NCI-H1694 (cell line): ENCODE results near the gene TFEB.
"Not testable (repeated sequence)": the region's sequence is repeated elsewhere in the genome, so short reads cannot be mapped to it uniquely, and the experiment has no call there.

Experiments
- DNase-seq: peaks from one replicate; lab custom pipeline; 2025; lab: John Stamatoyannopoulos, UW

TFEB gene

GRCh38 chr6:41735427-41736185, at the start of gene TFEB:
Gene TFEB, minus strand, starts transcription at chr6:41735608. Its CDS starts 44,395 bp downstream, at chr6:41691213.
- peak; percentile 70 for DNase-seq

DNA sequence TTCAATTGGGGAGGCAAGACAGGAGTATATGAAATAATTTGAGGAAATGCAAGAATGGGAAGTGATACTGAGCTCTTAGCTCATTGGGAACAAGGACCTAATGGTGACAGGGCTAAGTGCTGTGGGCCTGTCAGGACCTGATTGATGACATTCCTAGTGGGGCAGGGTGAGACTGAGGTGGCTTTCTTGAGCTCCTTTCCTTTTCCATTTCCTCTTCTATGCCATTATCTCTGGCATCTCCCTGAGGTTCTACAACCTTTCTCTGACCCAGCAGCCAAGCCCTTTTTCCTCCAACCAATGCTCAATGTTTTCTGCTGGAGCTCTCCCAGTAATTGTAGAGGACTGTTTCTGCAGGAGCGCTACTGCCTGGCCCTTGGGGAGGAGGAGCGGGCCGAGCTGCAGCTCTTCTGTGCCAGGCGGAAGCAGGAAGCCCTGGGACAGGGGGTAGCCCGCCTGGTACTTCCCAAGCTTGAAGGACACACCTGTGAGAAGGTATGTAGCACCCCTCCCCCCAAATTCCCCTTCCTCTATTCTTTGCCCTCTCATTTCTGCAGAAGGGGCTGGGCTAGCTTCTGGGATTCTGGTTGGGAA, 49.3 kb upstream of the TFEB start:
- DNase-seq: no peak

DNA sequence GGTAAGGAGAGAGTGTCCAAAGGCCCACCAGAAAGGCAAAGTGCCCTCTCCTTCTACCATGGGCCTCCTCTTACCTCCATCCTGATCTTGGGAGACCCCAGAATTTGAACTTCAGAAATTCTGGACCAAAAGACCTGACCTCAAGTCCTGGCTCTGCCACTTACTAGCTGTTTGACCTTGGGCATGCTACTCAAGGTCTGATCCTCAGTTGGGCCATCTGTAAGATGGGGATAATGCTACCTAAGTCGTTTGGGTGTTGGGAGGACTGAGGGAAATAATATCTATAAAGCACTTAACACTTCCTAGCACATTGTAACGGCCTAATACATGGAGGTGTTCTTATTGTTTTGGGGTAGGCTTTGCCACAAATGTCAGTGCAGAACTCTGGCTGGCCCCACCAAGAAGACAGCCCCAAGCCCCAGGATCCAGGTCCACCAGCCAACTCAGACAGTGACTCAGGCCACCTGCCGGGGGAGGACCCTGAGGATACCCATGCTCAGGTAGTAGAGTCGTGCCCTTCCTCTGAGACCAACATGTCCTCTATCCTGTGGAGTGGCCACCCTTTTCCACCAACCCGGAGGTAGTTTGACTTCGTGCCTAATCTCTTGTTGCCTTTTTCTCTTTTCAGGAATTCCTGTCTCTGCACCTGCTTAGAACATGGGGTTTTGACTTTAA, 47.8 kb upstream of the TFEB start:
- no peak for DNase-seq

- DNase-seq: no peak
Measured at GRCh38 chr6:41781366-41781730, 45.9 kb upstream of the TFEB start.

DNA sequence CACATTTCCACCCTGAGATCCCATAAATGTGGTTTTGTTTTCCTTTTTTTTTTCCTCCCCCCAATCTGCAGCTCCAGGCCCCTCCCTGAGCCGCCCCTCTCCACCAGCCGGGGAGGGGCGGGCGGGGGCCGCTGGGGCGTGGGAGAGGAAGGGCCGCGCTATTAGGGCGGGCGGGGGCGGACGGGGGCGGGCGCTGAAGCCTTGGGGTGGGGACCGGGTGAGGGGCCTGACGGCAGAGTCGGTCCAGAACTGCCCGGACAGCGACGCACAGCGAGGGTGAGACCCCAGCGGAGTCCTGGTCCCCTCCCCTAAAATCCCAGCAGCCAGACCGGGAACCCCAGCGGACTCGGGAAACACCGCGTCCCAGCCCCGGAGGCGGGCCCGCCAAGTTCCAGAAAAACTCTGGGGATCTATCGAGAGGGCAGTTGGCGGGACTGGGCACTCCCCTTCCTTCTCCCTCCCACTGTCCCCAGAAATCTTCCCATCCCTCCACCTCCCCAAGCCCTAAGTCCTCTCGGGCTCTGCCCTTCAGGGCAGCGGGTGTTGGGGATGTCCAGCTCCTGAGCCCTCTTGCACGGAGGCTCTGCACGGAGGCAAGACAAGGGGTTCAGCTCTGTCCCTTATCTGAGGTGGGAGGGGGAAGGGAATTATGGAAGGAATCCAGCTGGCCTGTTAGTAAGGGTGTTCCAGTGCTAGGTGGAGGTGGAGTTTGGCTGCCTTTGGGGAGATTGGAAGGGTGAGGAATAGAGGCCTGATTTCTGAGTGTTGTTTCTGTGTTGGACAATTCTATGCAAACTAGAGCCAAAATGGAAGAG, 45.4 kb upstream of the TFEB start, which contains the start of gene PRICKLE4:
Gene PRICKLE4 (plus strand): TSS at position 232 of the 815 bp plus-strand sequence. CDS start 2,692 bp downstream, outside the sequence.
- DNase-seq: no peak

DNA sequence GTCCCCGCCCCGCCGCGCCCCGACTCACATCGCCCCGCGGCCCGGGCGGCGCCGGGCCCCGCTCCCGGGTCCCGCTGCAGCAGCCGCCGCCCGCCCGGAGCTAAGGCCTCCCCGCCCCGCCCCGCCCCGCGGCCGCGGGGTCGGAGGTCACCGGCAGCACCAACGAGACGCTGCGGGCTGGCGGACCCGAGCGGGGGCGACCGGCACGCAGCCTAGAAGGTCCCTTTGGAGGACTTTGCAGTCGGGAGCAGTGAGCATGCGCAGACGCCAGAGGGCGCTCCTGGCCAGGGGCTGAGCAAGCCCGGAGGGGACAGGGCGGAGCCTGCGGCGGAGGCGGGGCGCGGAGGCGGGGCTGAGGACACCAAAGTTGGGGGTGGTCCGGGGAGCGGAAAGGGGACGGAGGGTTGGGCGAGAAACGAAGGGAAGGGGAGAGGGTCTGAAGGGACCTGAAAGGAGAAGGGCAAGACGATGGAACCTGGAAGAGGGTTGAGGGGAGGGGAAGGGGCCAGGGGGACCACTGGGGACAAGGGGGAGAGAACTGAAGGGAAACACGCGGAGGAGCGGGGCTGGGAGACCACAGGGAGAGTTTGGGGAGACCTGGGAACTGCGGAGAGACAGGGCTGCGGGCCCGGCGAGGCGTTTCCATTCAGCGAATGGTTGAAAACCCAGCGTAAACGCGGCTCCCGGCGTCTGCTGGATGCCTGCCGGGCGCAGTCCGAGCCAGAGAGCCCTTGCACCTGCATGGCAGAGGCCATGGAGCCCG, 44.6 kb upstream of the TFEB start, which contains the start of gene FRS3:
Gene FRS3 (minus strand): TSS at position 113 of the 763 bp plus-strand sequence. CDS start 2,913 bp downstream, outside the sequence.
- peak; percentile 89 for DNase-seq

- DNase-seq: no peak
Measured at GRCh38 chr6:41779336-41779735, 43.9 kb upstream of the TFEB start.

DNA sequence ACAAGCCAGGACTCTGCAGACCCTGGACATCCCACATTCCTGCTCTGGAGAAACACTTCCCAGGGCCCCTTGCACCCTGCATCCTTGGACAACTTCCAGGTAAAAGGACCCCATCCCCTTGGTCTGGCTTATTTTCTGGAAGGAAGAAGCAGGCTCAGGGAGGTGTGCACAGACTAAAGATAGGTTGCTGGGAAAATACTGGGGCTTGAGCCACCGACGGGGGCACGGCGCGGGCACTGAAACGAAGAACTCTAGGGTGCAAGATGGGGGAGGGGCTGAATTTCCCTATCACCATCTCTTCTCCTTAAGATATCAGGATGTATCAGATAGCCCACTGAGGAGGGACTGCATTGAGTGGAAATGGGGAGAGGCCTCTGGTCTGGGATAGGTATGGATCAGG, 43.5 kb upstream of the TFEB start:
- no peak for DNase-seq

GRCh38 chr6:41777551-41778285, 42.3 kb upstream of the TFEB start:
- DNase-seq: no peak

GRCh38 chr6:41775293-41775882, 40.0 kb upstream of the TFEB start:
- DNase-seq: no peak

GRCh38 chr6:41774841-41775240, 39.4 kb upstream of the TFEB start:
- DNase-seq: no peak

DNA sequence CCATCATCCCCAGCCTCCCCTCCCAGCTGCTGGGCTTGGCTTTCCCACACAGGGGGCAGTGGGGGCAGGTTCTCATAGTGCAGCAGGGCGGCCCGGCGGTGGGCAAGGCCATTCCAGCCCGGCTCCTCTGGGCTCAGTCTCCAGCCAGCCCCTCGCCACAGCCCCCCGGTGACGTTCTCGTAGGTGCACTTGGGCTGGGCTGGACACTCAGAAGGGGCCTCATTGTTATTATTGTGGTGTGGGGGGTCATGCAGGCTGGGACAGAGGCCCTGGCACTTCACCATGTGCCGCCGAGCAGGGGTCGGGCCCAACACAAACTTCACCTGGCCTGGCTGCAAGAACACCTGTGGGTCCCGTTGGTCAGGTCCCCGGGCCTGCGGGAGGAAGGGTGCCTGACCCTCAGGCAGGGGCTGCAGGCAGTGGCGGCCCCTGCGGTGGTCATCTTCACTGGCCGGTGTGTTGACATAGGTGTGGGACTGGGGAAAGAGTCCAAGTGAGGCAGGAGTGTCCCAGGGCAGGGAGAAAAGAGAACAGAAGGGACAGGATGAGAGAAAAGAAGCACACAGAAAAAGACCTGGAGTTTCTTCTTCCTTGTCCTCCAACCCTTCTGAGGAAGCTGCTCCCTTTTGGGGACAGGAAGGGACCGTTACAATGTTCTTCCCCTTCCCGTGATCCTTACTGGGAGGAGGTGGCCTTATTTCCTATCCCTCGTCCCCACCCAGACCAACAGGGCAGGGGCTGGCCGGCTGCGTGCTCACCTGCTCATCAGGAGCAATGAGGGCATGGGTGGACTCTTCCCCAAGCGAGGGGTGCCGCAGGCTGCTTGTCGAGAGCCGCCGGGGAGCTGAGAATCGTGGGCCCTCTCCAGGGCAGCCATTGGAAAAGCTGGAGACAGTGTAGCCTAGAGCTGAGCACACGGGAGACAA, 35.9 kb upstream of the TFEB start:
- DNase-seq: no peak

DNA sequence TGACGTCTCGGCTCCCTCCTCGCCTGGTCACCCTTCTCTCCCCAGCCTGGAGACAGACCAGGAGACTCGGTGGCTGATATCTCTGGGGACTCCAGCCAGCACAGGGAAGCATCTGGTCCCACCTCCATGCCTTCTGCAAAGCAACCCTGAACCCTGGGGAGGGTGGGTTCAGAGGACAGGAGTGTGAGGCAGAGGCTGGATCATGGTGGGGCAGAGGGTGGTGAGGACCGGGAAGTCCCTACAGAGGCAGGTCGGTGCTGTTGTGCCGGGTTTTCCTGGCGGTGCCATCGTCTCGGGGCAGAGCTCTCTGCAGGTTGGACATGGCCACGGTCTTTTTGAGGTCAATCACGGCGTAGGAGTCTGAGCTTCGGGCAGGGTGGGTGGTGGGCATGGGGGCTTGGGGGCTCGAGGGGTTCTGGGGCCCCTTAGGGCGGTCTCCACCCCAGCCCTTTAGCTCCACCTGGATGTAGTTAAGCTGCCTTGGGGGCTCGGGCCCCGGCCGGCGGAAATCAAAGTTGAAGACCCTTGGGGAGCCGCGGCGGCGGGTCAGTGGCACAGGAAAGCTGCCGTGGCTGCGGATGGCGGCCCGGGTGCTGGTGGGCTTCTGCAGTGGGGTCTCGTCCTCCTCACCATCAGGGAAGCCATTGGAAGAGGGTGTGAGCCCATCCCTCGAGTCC, 35.1 kb upstream of the TFEB start:
- DNase-seq: no peak

- DNase-seq: no peak
Measured at GRCh38 chr6:41769376-41769775, 34.0 kb upstream of the TFEB start.

- DNase-seq: no peak
Measured at GRCh38 chr6:41768545-41769308, 33.3 kb upstream of the TFEB start.

GRCh38 chr6:41767112-41767833, 31.9 kb upstream of the TFEB start:
- no peak for DNase-seq

DNA sequence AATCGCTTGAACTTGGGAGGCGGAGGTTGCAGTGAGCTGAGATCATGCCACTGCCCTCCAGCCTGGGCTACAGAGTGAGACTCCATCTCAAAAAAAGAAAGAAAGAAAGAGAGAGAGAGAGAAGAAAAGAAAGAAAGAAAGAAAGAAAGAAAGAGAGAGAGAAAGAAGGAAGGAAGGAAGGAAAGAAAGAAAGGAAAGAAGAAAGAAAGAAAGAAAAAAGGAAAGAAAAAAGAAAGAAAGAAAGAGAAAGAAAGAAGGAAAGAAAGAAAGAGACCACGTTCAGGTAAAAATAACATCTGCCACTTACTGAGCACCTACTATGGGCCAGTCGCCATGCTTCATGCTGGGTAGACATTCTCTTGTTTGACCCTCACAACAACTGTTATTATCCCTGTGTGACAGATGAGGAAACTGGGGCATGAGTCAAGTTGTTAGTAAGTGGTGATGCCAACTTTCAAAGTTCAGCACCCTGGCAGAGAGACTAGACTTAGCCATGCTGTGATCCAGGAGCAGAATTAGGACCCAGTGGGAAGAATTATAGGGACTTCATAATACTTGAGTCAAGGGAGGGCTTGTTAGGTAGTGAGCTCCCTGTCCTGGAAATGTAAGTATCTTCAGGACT, 30.7 kb upstream of the TFEB start:
- not testable (repeated sequence) for DNase-seq
